ENCODE results near the gene FAHD2A. TPM values are rescaled to one million over a fixed set of nuclear protein-coding genes. Genes with fewer than 3 reads are reported as not detected.

FAHD2A gene
- total and polyA plus RNA-seq, 2 of the 8 experiments (the other 6 are each of a cell fraction or from before 2014, with no cell fraction given) = 24.2 to 26.7 TPM

- Histone ChIP-seq H3K9ac (replicated peaks in 1 of 4; ENCODE audit: extremely low read depth in 1 of 4, low read depth in 3 of 4, low read length in 3 of 4) (no peak overlapping the region), H2BK15ac (ENCODE audit: low read length) (no peak overlapping the region), H3K27me3 (replicated peaks in 1 of 4; ENCODE audit: control insufficient read depth in 3 of 4, extremely low read depth in 1 of 4, insufficient read depth in 3 of 4, low read length in 3 of 4) (no peaks in the 10 kb centered on the region; a peak in 1 of 7 replicates), H2BK20ac (ENCODE audit: low read length) (no peak overlapping the region), H3K79me1 (ENCODE audit: low read depth, low read length) (no peaks in the 10 kb centered on the region), H4K20me1 (replicated peaks in 1 of 2; ENCODE audit: control insufficient read depth in 1 of 2, insufficient read depth in 2 of 2, low read length in 2 of 2) (no peaks in the 10 kb centered on the region), H3K23me2 (ENCODE audit: low read depth, low read length) (no peaks in the 10 kb centered on the region), H3K79me2 (ENCODE audit: control insufficient read depth in 1 of 2, insufficient read depth in 2 of 2, low read length in 2 of 2) (no peaks in the 10 kb centered on the region), H4K91ac (replicated peaks; ENCODE audit: insufficient read length, low read length) (no peak overlapping the region), H3K14ac (ENCODE audit: insufficient read length) (no peak overlapping the region), H2AK5ac (ENCODE audit: low read depth, low read length) (no peak overlapping the region), H3K4me2 (ENCODE audit: insufficient read depth in 1 of 2, low read depth in 2 of 2, low read length in 2 of 2) (no peak overlapping the region), H4K5ac (ENCODE audit: insufficient read length, low read depth, low read length) (no peak overlapping the region), H3K18ac (ENCODE audit: extremely low read depth, low read length) (no peak overlapping the region), H4K8ac (ENCODE audit: extremely low read depth, insufficient read depth, low read length) (no peak overlapping the region), H2BK5ac (ENCODE audit: low read depth, low read length) (no peak overlapping the region), H3K36me3 (ENCODE audit: control insufficient read depth in 2 of 4, insufficient read depth in 4 of 4, low read length in 3 of 4) (no peaks in the 10 kb centered on the region), H2BK12ac (ENCODE audit: low read depth, low read length) (no peak overlapping the region), H3K56ac (replicated peaks; ENCODE audit: insufficient read length, low read depth, low read length) (no peak overlapping the region), H3K23ac (ENCODE audit: insufficient read length) (no peak overlapping the region), H3K4ac (replicated peaks; ENCODE audit: insufficient read length, low read depth, low read length) (no peak overlapping the region), H2BK120ac (replicated peaks; ENCODE audit: low read depth, low read length) (no peak overlapping the region), H3K27ac (ENCODE audit: low read depth, low read length) (no peak overlapping the region), H3K4me3 (ENCODE audit: extremely low read depth in 1 of 4, insufficient read depth in 2 of 4, low read depth in 3 of 4, low read length in 4 of 4) (no peak overlapping the region), H2AFZ (ENCODE audit: low read length) (no peak overlapping the region), H3K4me1 (replicated peaks in 1 of 4; ENCODE audit: control insufficient read depth in 3 of 4, insufficient read depth in 4 of 4, low read length in 3 of 4) (peaks cover 0 to 2% (median 0%) of the 10 kb centered on the region in 4 experiments; a peak in 1 of 7 replicates), H3K9me3 (ENCODE audit: insufficient read depth in 2 of 2, low read depth in 1 of 2, low read length in 1 of 2) (peaks cover 53 to 84% of the 10 kb centered on the region in 2 experiments)
- WGBS, 2 experiments (ENCODE audit: extremely low coverage in 1 of 2, insufficient coverage in 1 of 2, insufficient read length in 1 of 2, insufficient replicate concordance in 2 of 2, low coverage in 1 of 2, low lambda C conversion rate in 2 of 2, missing lambda C conversion rate in 1 of 2) = 83% methylated on average over 20 of the region's 20 CpGs; no CpG with 5 or more reads in 1 of the 2 experiments
- TF ChIP-seq RBBP5 (IDR thresholded peaks at IDR 0.05; ENCODE audit: borderline replicate concordance, low read depth, low read length) = no peak
- no peak for TF ChIP-seq SIN3A (conservative IDR thresholded peaks at IDR 0.05 in 1 of 2, IDR thresholded peaks at IDR 0.05 in 1 of 2; ENCODE audit: low read depth in 1 of 2, low read length in 2 of 2)
- TF ChIP-seq SP4 (IDR thresholded peaks at IDR 0.05; ENCODE audit: low read length) = no peak
- TF ChIP-seq SIX5 (IDR thresholded peaks at IDR 0.05; ENCODE audit: low read depth, low read length) = no peak
- no peak for TF ChIP-seq TCF12 (IDR thresholded peaks at IDR 0.05; ENCODE audit: low read depth, low read length)
- no peak for TF ChIP-seq ZNF274 (IDR thresholded peaks at IDR 0.05; ENCODE audit: borderline replicate concordance, extremely low read depth, low read length)
- TF ChIP-seq SAP30 (IDR thresholded peaks at IDR 0.05; ENCODE audit: insufficient read depth, insufficient replicate concordance, low read length) = no peak
- FAIRE-seq (no peak), DNase-seq (ENCODE audit: low read depth in 1 of 2, low spot score in 2 of 2) (no peak)
- CTCF ChIA-PET (ENCODE audit: partially characterized antibody) = no interaction called here
- POLR2A ChIA-PET (ENCODE audit: partially characterized antibody) = no interaction called here
Observed at GRCh38 chr2:95382192-95382591, 20.3 kb upstream of the FAHD2A start.
